H9 (cell line): ENCODE data around the gene ALG14. TPM values are rescaled to one million over a fixed set of nuclear protein-coding genes. Genes with fewer than 3 reads are reported as not detected.

ENCODE experiments used
- DNase-seq: peaks from one replicate; pipeline ENCODE4 v3.0.0-alpha.2; 2017
- H2AFZ ChIP-seq: one replicate; pipeline ENCODE4 v1.6.1; 2013; ENCODE audit warnings: mild to moderate bottlenecking, low read length, control low read depth, moderate library complexity
- H2AK5ac ChIP-seq: 2 replicates; pipeline ENCODE4 v1.6.1; 2013; ENCODE audit warnings: low read length, control low read depth, mixed read lengths; ENCODE audit not compliant: insufficient read length
- H2BK120ac ChIP-seq: one replicate; pipeline ENCODE4 v1.6.1; 2013; ENCODE audit warnings: low read depth, mild to moderate bottlenecking, low read length, control low read depth, inconsistent platforms; ENCODE audit not compliant: poor library complexity, severe bottlenecking
- H2BK12ac ChIP-seq: 2 replicates; pipeline ENCODE4 v1.6.1; 2013; ENCODE audit warnings: low read length, control low read depth, mixed read lengths, low read depth; ENCODE audit not compliant: insufficient read length
- H2BK15ac ChIP-seq: 2 replicates; pipeline ENCODE4 v1.6.1; 2013; ENCODE audit warnings: low read depth, low read length, control low read depth
- H2BK20ac ChIP-seq: one replicate; pipeline ENCODE4 v1.6.1; 2013; ENCODE audit warnings: low read depth, mild to moderate bottlenecking, low read length, control low read depth, inconsistent platforms; ENCODE audit not compliant: poor library complexity, severe bottlenecking
- H2BK5ac ChIP-seq: 2 replicates; pipeline ENCODE4 v1.6.1; 2013; ENCODE audit warnings: low read length, control low read depth, mixed read lengths; ENCODE audit not compliant: insufficient read length
- H3K14ac ChIP-seq: 2 replicates; pipeline ENCODE4 v1.6.1; 2013; ENCODE audit warnings: low read length, control low read depth; ENCODE audit not compliant: insufficient read depth
- H3K18ac ChIP-seq: 2 replicates; pipeline ENCODE4 v1.6.1; 2013; ENCODE audit warnings: low read depth, mild to moderate bottlenecking, mixed read lengths, low read length, control low read depth; ENCODE audit not compliant: insufficient read length
- H3K23ac ChIP-seq: 2 replicates; pipeline ENCODE4 v1.6.1; 2013; ENCODE audit warnings: low read length, control low read depth, mixed read lengths, low read depth; ENCODE audit not compliant: insufficient read length
- H3K23me2 ChIP-seq: 2 replicates; pipeline ENCODE4 v1.6.1; 2013; ENCODE audit warnings: low read depth, mild to moderate bottlenecking, mixed read lengths, low read length, control low read depth; ENCODE audit not compliant: insufficient read length, poor library complexity, severe bottlenecking
- H3K27ac ChIP-seq: 2 replicates; pipeline ENCODE4 v1.5.1; 2013; ENCODE audit warnings: low read length, control low read depth, mixed read lengths, low read depth; ENCODE audit not compliant: insufficient read length
- H3K27me3 ChIP-seq: 2 replicates; pipeline ENCODE4 v1.6.1; 2013; ENCODE audit warnings: low read length, control low read depth, inconsistent platforms; ENCODE audit not compliant: insufficient read depth
- H3K4ac ChIP-seq: 2 replicates; pipeline ENCODE4 v1.6.1; 2013; ENCODE audit warnings: low read depth, mild to moderate bottlenecking, control low read depth, inconsistent platforms, low read length, moderate library complexity
- H3K4me1 ChIP-seq: 2 replicates; pipeline ENCODE4 v1.6.1; 2013; ENCODE audit warnings: low read length, control low read depth, inconsistent platforms; ENCODE audit not compliant: insufficient read depth
- H3K4me2 ChIP-seq: 2 replicates; pipeline ENCODE4 v1.6.1; 2013; ENCODE audit warnings: low read length, control low read depth, mixed read lengths; ENCODE audit not compliant: insufficient read length, insufficient read depth
- H3K56ac ChIP-seq: 2 replicates; pipeline ENCODE4 v1.6.1; 2013; ENCODE audit warnings: low read depth, mild to moderate bottlenecking, mixed read lengths, low read length, control low read depth; ENCODE audit not compliant: insufficient read length
- H3K79me1 ChIP-seq: 2 replicates; pipeline ENCODE4 v1.6.1; 2013; ENCODE audit warnings: low read depth, mild to moderate bottlenecking, moderate library complexity, low read length, control low read depth, inconsistent platforms; ENCODE audit not compliant: insufficient read depth, poor library complexity, severe bottlenecking
- H3K79me2 ChIP-seq: 2 replicates; pipeline ENCODE4 v1.6.1; 2013; ENCODE audit warnings: low read length, control low read depth, inconsistent platforms; ENCODE audit not compliant: insufficient read depth
- H3K9ac ChIP-seq: 2 replicates; pipeline ENCODE4 v1.6.1; 2013; ENCODE audit warnings: low read length, control low read depth, mixed read lengths; ENCODE audit not compliant: insufficient read length; ENCODE audit errors: extremely low read depth
- H3K9me3 ChIP-seq: one replicate; pipeline ENCODE4 v1.6.1; 2013; ENCODE audit warnings: low read depth, low read length, inconsistent platforms; ENCODE audit not compliant: control insufficient read depth
- H3T11ph ChIP-seq: one replicate; pipeline ENCODE4 v1.6.1; 2013; ENCODE audit warnings: mild to moderate bottlenecking, low read length, control low read depth, inconsistent platforms
- H4K20me1 ChIP-seq: one replicate; pipeline ENCODE4 v1.6.1; 2013; ENCODE audit not compliant: control insufficient read depth, insufficient read length, insufficient read depth
- H4K5ac ChIP-seq: 2 replicates; pipeline ENCODE4 v1.6.1; 2013; ENCODE audit warnings: low read depth, mild to moderate bottlenecking, mixed read lengths, low read length, control low read depth; ENCODE audit not compliant: insufficient read length
- H4K8ac ChIP-seq: replicated peaks from 2 replicates; pipeline ENCODE4 v1.6.1; 2013; ENCODE audit warnings: low read length, control low read depth, mixed read lengths, low read depth; ENCODE audit not compliant: insufficient read length
- H4K91ac ChIP-seq: 2 replicates; pipeline ENCODE4 v1.6.1; 2013; ENCODE audit warnings: low read depth, mild to moderate bottlenecking, moderate library complexity, mixed read lengths, low read length, control low read depth; ENCODE audit not compliant: insufficient read length
- H3K27ac Mint-ChIP-seq, 3 experiments: 2 replicates in 2 of 3; 3 replicates in 1 of 3; pipeline ENCODE4 v1.8.0; 2020 to 2021; ENCODE audit warnings: mixed read lengths in 3 of 3, mild to moderate bottlenecking in 1 of 3, moderate library complexity in 1 of 3
- H3K27me3 Mint-ChIP-seq: 2 replicates; pipeline ENCODE4 v1.8.0; 2021; ENCODE audit warnings: low read depth, mild to moderate bottlenecking, moderate library complexity, mixed read lengths
- H3K36me3 Mint-ChIP-seq, 3 experiments: 2 replicates in 2 of 3; 3 replicates in 1 of 3; pipeline ENCODE4 v1.8.0; 2020 to 2021; ENCODE audit warnings: low read depth in 3 of 3, mixed read lengths in 3 of 3; ENCODE audit not compliant: insufficient read depth in 1 of 3
- H3K4me1 Mint-ChIP-seq, 2 experiments: 2 replicates each; pipeline ENCODE4 v1.8.0; 2020; ENCODE audit warnings: mixed read lengths in 2 of 2
- H3K4me3 Mint-ChIP-seq, 2 experiments: 2 replicates in 1 of 2; 3 replicates in 1 of 2; pipeline ENCODE4 v1.8.0; 2020 to 2021; ENCODE audit warnings: mild to moderate bottlenecking in 2 of 2, mixed read lengths in 2 of 2, moderate library complexity in 1 of 2
- H3K9me3 Mint-ChIP-seq, 2 experiments: 2 replicates in 1 of 2; 3 replicates in 1 of 2; pipeline ENCODE4 v1.8.0; 2020; ENCODE audit warnings: mild to moderate bottlenecking in 2 of 2, mixed read lengths in 2 of 2, moderate library complexity in 1 of 2
- CTCF ChIP-seq: fragments of 200-600 bp; sonication (generic); conservative IDR thresholded peaks from 3 replicates; pipeline ENCODE4 v1.8.0; 2021; ENCODE audit warnings: antibody characterized with exemption, mild to moderate bottlenecking
- WGBS: extraction: QIAGEN DNeasy Blood & Tissue Kit; methylation state at CpG from one replicate; pipeline ENCODE4 v1.1.7; 2013; ENCODE audit warnings: missing lambda C conversion rate, low lambda C conversion rate, mixed read lengths; ENCODE audit not compliant: insufficient read length; ENCODE audit errors: extremely low coverage; 5-methylcytosine and 5-hydroxymethylcytosine counted together
- total RNA-seq: library from RNA; stranded (reverse); gene quantifications from 2 replicates; pipeline ENCODE4 v1.2.1, GENCODE V29; 2021

ALG14 gene
- total RNA-seq, 1 experiment from 2014 or later, result 2.5 TPM

- Histone ChIP-seq H3K18ac (peak overlapping the region; percentile 90), H3K23me2 (peaks cover 18% of the 10 kb centered on the region), H4K20me1 (no peaks in the 10 kb centered on the region), H3K9ac (peak overlapping the region; percentile 92), H3K4me1 (peaks cover 19% of the 10 kb centered on the region; the same call in 1 of the 2 replicates), H3K27me3 (no peaks in the 10 kb centered on the region), H3K9me3 (no peaks in the 10 kb centered on the region), H3K79me2 (peaks cover 35% of the 10 kb centered on the region), H2BK120ac (peak overlapping the region; percentile 78), H2BK20ac (no peak overlapping the region), H3K23ac (peak overlapping the region; percentile 43), H2AK5ac (no peak overlapping the region), H2BK5ac (peak overlapping the region; percentile 36), H2BK15ac (no peak overlapping the region), H3K4me2 (peak overlapping the region; percentile 79), H4K8ac (no peak overlapping the region), H3K27ac (peak overlapping the region; percentile 82), H2BK12ac (peak overlapping the region; percentile 47), H3T11ph (no peak overlapping the region), H4K91ac (peak overlapping the region; percentile 99), H3K79me1 (peaks cover 5% of the 10 kb centered on the region), H2AFZ (no peak overlapping the region), H3K56ac (peak overlapping the region; percentile 67), H3K4ac (peak overlapping the region; percentile 97; the same call in 1 of the 2 replicates), H3K14ac (peak overlapping the region; percentile 93; the same call in 1 of the 2 replicates), H4K5ac (peak overlapping the region; percentile 76)
- peak overlapping the region; percentile 95 to 98 for H3K4me3 Mint-ChIP-seq
- H3K4me1 Mint-ChIP-seq, result peaks cover 71 to 78% of the 10 kb centered on the region in 2 experiments
- H3K27ac Mint-ChIP-seq, result peak overlapping the region; percentile 100
- no CpG with 5 or more reads among the region's 23 CpGs for WGBS
- peaks cover 0 to 2% of the 10 kb centered on the region in 2 experiments; a peak in 1 of 5 replicates for H3K9me3 Mint-ChIP-seq
- TF ChIP-seq CTCF, result peak; percentile 30; the same call in 2 of the 3 replicates
- H3K36me3 Mint-ChIP-seq, result peaks cover 18 to 37% (median 31%) of the 10 kb centered on the region in 3 experiments
- peak; percentile 92 for DNase-seq
- H3K27me3 Mint-ChIP-seq, result no peaks in the 10 kb centered on the region
Observed at GRCh38 chr1:94925561-94926125, 147.1 kb downstream of the ALG14 start.
